H1 (cell line): ENCODE results near the gene UBXN11. TPM values are rescaled to one million over a fixed set of nuclear protein-coding genes. Genes with fewer than 3 reads are reported as not detected.

Experiments used
- CBX8 ChIP-seq: fragments of 300-800, 300-1000 bp; sonication (generic); IDR thresholded peaks from 2 replicates; pipeline ENCODE4 v1.7.1; 2016; ENCODE audit warnings: low read depth, low read length, borderline replicate concordance
- CHD1 ChIP-seq: IDR thresholded peaks from 2 replicates; pipeline ENCODE4 v1.6.1; 2012; ENCODE audit warnings: low read depth, low read length, improper control_type of control experiment
- CHD7 ChIP-seq: fragments of 300-600 bp; sonication (generic); IDR thresholded peaks from 2 replicates; pipeline ENCODE4 v1.7.1; 2012; ENCODE audit warnings: low read length, moderate library complexity, mild to moderate bottlenecking, inconsistent platforms; ENCODE audit not compliant: insufficient replicate concordance
- CREB1 ChIP-seq: IDR thresholded peaks from 2 replicates; pipeline ENCODE4 v1.6.1; 2012; ENCODE audit warnings: inconsistent platforms
- HDAC6 ChIP-seq: IDR thresholded peaks from one replicate; pipeline ENCODE4 v1.7.1; 2012; ENCODE audit warnings: low read depth, mild to moderate bottlenecking, inconsistent platforms, low read length, moderate library complexity
- PHF8 ChIP-seq: fragments of 200-600 bp; sonication (generic); conservative IDR thresholded peaks from 2 replicates; pipeline ENCODE4 v1.7.1; 2012; ENCODE audit warnings: low read depth, mild to moderate bottlenecking, inconsistent platforms, low read length, moderate library complexity
- RAD21 ChIP-seq, 2 experiments: IDR thresholded peaks in 1 of 2; conservative IDR thresholded peaks in 1 of 2; 2 replicates each; pipeline ENCODE4 v1.6.1; 2011; ENCODE audit warnings: low read depth in 2 of 2, low read length in 2 of 2, improper control_type of control experiment in 1 of 2, inconsistent platforms in 1 of 2, mild to moderate bottlenecking in 1 of 2, moderate library complexity in 1 of 2
- RBBP5 ChIP-seq: IDR thresholded peaks from 2 replicates; pipeline ENCODE4 v1.7.1; 2012; ENCODE audit warnings: low read depth, mild to moderate bottlenecking, inconsistent platforms, low read length, moderate library complexity, borderline replicate concordance
- SIRT6 ChIP-seq: IDR thresholded peaks from one replicate; pipeline ENCODE4 v1.7.1; 2012; ENCODE audit warnings: low read length, inconsistent platforms
- SP4 ChIP-seq: IDR thresholded peaks from 2 replicates; pipeline ENCODE4 v1.6.1; 2012; ENCODE audit warnings: low read length, inconsistent platforms
- TEAD4 ChIP-seq: IDR thresholded peaks from 2 replicates; pipeline ENCODE4 v1.6.1; 2012; ENCODE audit warnings: low read depth, low read length, inconsistent platforms, mixed read lengths
- polyA plus RNA-seq, 7 experiments: library from polyadenylated mRNA; depleted of rRNA in 3 of 7; stranded (reverse) in 5 of 7; unstranded in 2 of 7; fragments of >200 nt in 5 of 7; fragments of 200-250 nt in 2 of 7; gene quantifications; 1 replicate in 5 of 7; 2 replicates in 1 of 7; 4 replicates in 1 of 7; pipeline versions ENCODE4 v1.2.1 to v1.2.3, GENCODE V29; 2011 to 2013; ENCODE audit warnings: missing spikeins in 2 of 7, mixed read lengths in 2 of 7
- total RNA-seq: library from RNA; stranded (reverse); fragmentation: NEBNext Ultra II Directional; extraction: Animal tissue kit (Norgen Biotek cat#: 25700); gene quantifications from 2 replicates; pipeline ENCODE4 v1.2.1, GENCODE V29; 2021

Gene UBXN11
- total and polyA plus RNA-seq, 2 of the 8 experiments (the other 6 are each of a cell fraction or from before 2014, with no cell fraction given) = 6.3 to 10.4 TPM

- no peak for TF ChIP-seq SP4
- TF ChIP-seq CHD1 = no peak
- TF ChIP-seq PHF8 = no peak
- TF ChIP-seq CHD7 = no peak
- TF ChIP-seq CBX8 = no peak
- no peak for TF ChIP-seq RBBP5
- TF ChIP-seq HDAC6 = no peak
- TF ChIP-seq TEAD4 = no peak
- no peak for TF ChIP-seq RAD21 (IDR thresholded peaks at IDR 0.05 in 1 of 2, conservative IDR thresholded peaks at IDR 0.05 in 1 of 2; ENCODE audit: low read depth in 2 of 2, low read length in 2 of 2)
- no peak for TF ChIP-seq CREB1
- no peak for TF ChIP-seq SIRT6
Measured at GRCh38 chr1:26318338-26319064, 12.1 kb upstream of the UBXN11 start (continued).
